HepG2 (cell line): Measurements from ENCODE around the gene DNAJA1. TPM values are rescaled to one million over a fixed set of nuclear protein-coding genes. Genes with fewer than 3 reads are reported as not detected.
A peak's percentile ranks its signal among the peaks of the same experiment; 100 is the strongest.

Experiments
- ARID3A ChIP-seq: IDR thresholded peaks from 2 replicates; pipeline ENCODE4 v1.6.1; 2012; ENCODE audit warnings: low read depth, low read length, improper control_type of control experiment
- CHD4 ChIP-seq: fragments of 200-600 bp; sonication (generic); IDR thresholded peaks from 2 replicates; pipeline ENCODE4 v1.7.0; 2017; ENCODE audit warnings: mild to moderate bottlenecking, low read length, borderline replicate concordance
- FOXO1 ChIP-seq: sonication (generic); formaldehyde crosslinking; IDR thresholded peaks from 2 replicates; pipeline ENCODE4 v1.4.0; 2020; ENCODE audit warnings: missing genetic modification reagents
- GRHL1 ChIP-seq: sonication (generic); formaldehyde crosslinking; conservative IDR thresholded peaks from 2 replicates; pipeline ENCODE4 v1.8.0; 2022; ENCODE audit warnings: missing genetic modification reagents
- MXI1 ChIP-seq: IDR thresholded peaks from 3 replicates; pipeline ENCODE4 v1.6.1; 2012; ENCODE audit warnings: low read depth, low read length, inconsistent platforms, borderline replicate concordance
- NFE2 ChIP-seq: sonication (generic); formaldehyde crosslinking; IDR thresholded peaks from 2 replicates; pipeline ENCODE4 v1.4.0; 2020; ENCODE audit warnings: missing genetic modification reagents
- NRL ChIP-seq: sonication (generic); formaldehyde crosslinking; IDR thresholded peaks from 2 replicates; pipeline ENCODE4 v1.5.0; 2020; ENCODE audit warnings: missing genetic modification reagents, mild to moderate bottlenecking, moderate library complexity, borderline replicate concordance
- PCBP1 ChIP-seq: fragments of 200-400 bp; formaldehyde crosslinking; IDR thresholded peaks from 2 replicates; pipeline ENCODE4 v1.6.1; 2017; ENCODE audit warnings: mild to moderate bottlenecking, low read depth, low read length, borderline replicate concordance
- TCF7L2 ChIP-seq: IDR thresholded peaks from 2 replicates; pipeline ENCODE4 v1.6.1; 2011; ENCODE audit warnings: mild to moderate bottlenecking, low read depth, low read length, moderate library complexity
- TEAD2 ChIP-seq: sonication (generic); formaldehyde crosslinking; IDR thresholded peaks from 2 replicates; pipeline ENCODE4 v1.9.0; 2021; ENCODE audit warnings: missing genetic modification reagents
- THRA ChIP-seq: sonication (generic); formaldehyde crosslinking; IDR thresholded peaks from 2 replicates; pipeline ENCODE4 v1.4.0; 2020; ENCODE audit warnings: missing genetic modification reagents, borderline replicate concordance
- ZBED4 ChIP-seq: sonication (generic); formaldehyde crosslinking; IDR thresholded peaks from 2 replicates; pipeline ENCODE4 v1.4.0; 2020; ENCODE audit warnings: missing genetic modification reagents, borderline replicate concordance
- ZBTB20 ChIP-seq: sonication (generic); formaldehyde crosslinking; IDR thresholded peaks from 2 replicates; pipeline ENCODE4 v1.8.1; 2023; ENCODE audit warnings: missing genetic modification reagents, low read depth, mild to moderate bottlenecking, borderline replicate concordance
- ZBTB39 ChIP-seq: sonication (generic); formaldehyde crosslinking; IDR thresholded peaks from 2 replicates; pipeline ENCODE4 v1.5.0; 2020; ENCODE audit warnings: missing genetic modification reagents
- ZNF331 ChIP-seq: sonication (generic); formaldehyde crosslinking; IDR thresholded peaks from 2 replicates; pipeline ENCODE4 v1.4.0; 2020; ENCODE audit warnings: missing genetic modification reagents
- ZNF33B ChIP-seq: sonication (generic); formaldehyde crosslinking; IDR thresholded peaks from 2 replicates; pipeline ENCODE4 v1.5.1; 2020; ENCODE audit warnings: mild to moderate bottlenecking, missing genetic modification reagents
- ZNF468 ChIP-seq: sonication (generic); formaldehyde crosslinking; IDR thresholded peaks from 2 replicates; pipeline ENCODE4 v1.8.0; 2022; ENCODE audit warnings: mild to moderate bottlenecking, moderate library complexity, missing genetic modification reagents
- ZNF670 ChIP-seq: sonication (generic); formaldehyde crosslinking; IDR thresholded peaks from 2 replicates; pipeline ENCODE4 v1.8.0; 2022; ENCODE audit warnings: mild to moderate bottlenecking, missing genetic modification reagents, borderline replicate concordance
- polyA plus RNA-seq, 8 experiments: library from polyadenylated mRNA; depleted of rRNA in 3 of 8; stranded (reverse) in 7 of 8; unstranded in 1 of 8; fragments of >200 nt; fragmentation: Illumina TruSeq in 4 of 8; extraction: Trizol in 4 of 8; gene quantifications; 2 replicates each; pipeline versions ENCODE4 v1.2.1 to v1.2.3, GENCODE V29; 2011 to 2016; ENCODE audit warnings: low read depth in 4 of 8, missing spikeins in 1 of 8, mixed read lengths in 1 of 8; ENCODE audit not compliant: insufficient read depth in 1 of 8
- total RNA-seq, 5 experiments: library from RNA; depleted of rRNA; stranded (reverse); fragments of >200 nt; fragmentation: Illumina TruSeq; extraction: Trizol; gene quantifications; 2 replicates each; pipeline ENCODE4 v1.2.3, GENCODE V29; 2016; ENCODE audit warnings: low read depth in 1 of 5

The DNAJA1 gene
- total and polyA plus RNA-seq, 2 of the 13 experiments (the other 11 are each of a cell fraction or from before 2014, with no cell fraction given): 95.9 to 306 TPM

- TF ChIP-seq ZBED4 (no peak), ZNF670 (no peak), TEAD2 (no peak), MXI1 (0 out of 3 replicates have a peak, but pooled peaks have one; percentile 17), THRA (CRISPR knock-in tag) (peak; percentile 93; the same call in 1 of the 2 replicates), ARID3A (peak; percentile 72), GRHL1 (CRISPR knock-in tag) (no peak), ZNF331 (CRISPR knock-in tag) (0 out of 2 replicates have a peak, but pooled peaks have one; percentile 8), TCF7L2 (0 out of 2 replicates have a peak, but pooled peaks have one; percentile 13), FOXO1 (CRISPR knock-in tag) (no peak), ZNF33B (CRISPR knock-in tag) (no peak), NFE2 (CRISPR knock-in tag) (no peak), ZBTB20 (no peak), PCBP1 (no peak), NRL (CRISPR knock-in tag) (no peak), ZBTB39 (CRISPR knock-in tag) (no peak), CHD4 (no peak), ZNF468 (CRISPR knock-in tag) (no peak)
These were observed 4.2 kb downstream of the DNAJA1 start (continued) for GRCh38 chr9:33029231-33029786.
